GM23338 (cell line): ENCODE data around the gene RIMS4.

Experiments
- CTCF ChIP-seq, 2 experiments: fragments of 200-600 bp in 1 of 2; sonication (generic) in 1 of 2; conservative IDR thresholded peaks; 2 replicates each; pipeline versions ENCODE4 v1.5.1 to v1.6.1; 2016 to 2017; ENCODE audit warnings: antibody characterized with exemption in 2 of 2, low read depth in 2 of 2, mild to moderate bottlenecking in 2 of 2, moderate library complexity in 1 of 2
- EZH2 ChIP-seq: fragments of 200-600 bp; sonication (generic); IDR thresholded peaks from one replicate; pipeline ENCODE4 v1.8.0; 2017; ENCODE audit warnings: antibody characterized with exemption, mild to moderate bottlenecking, low read depth; ENCODE audit not compliant: unreplicated experiment

DNA sequence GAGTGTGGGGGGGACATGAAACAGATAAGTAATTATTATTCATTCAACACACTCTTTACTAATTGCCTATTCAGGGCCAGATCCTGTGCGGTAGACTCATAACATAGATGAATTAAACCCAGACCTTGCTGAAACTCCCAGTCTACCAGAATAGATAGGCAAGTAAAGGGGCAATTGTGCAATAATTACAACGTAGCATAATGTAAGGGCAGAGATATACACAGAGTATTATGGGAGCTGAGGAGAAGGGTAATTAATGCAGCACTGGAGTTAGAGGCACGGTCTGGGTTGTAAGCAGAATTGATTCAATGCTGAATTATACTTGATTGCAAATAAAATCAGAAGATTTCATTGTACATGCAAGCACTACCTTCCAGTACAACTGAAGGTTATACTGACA, 29.2 kb downstream of the RIMS4 start:
- TF ChIP-seq EZH2 (no peak), CTCF (conservative IDR thresholded peaks at IDR 0.05; ENCODE audit: low read depth in 2 of 2) (no peak)
